SK-N-SH (cell line): Measurements from ENCODE around the gene ADAMTSL1. TPM values are rescaled to one million over a fixed set of nuclear protein-coding genes. Genes with fewer than 3 reads are reported as not detected.

Experiments used
- CTCF ChIA-PET: fragments of 300-600, 350-600 bp; formaldehyde crosslinking; extraction: SDS; loops from one replicate; lab custom pipeline; 2021; lab: Yijun Ruan, JAX
- POLR2A ChIA-PET: fragments of 350-600 bp; sonication (Branson Sonifier 250); formaldehyde crosslinking; extraction: SDS; loops from one replicate; lab custom pipeline; 2020; ENCODE audit warnings: antibody characterized with exemption, inconsistent platforms; lab: Yijun Ruan, JAX
- DNase-seq: peaks from one replicate; pipeline ENCODE4 v3.0.0; 2012
- H2AFZ ChIP-seq: fragments of 200-600 bp; sonication (generic); 2 replicates; pipeline ENCODE4 v1.8.1; 2016; ENCODE audit warnings: antibody characterized with exemption, mild to moderate bottlenecking, low read depth
- H3F3A ChIP-seq: fragments of 200-600 bp; sonication (generic); replicated peaks from 2 replicates; pipeline ENCODE3; 2016; ENCODE audit warnings: antibody characterized with exemption, mild to moderate bottlenecking; ENCODE audit not compliant: insufficient read depth
- H3K27ac ChIP-seq, 2 experiments: fragments of 200-500 bp in 1 of 2; fragments of 200-600 bp in 1 of 2; sonication (Bioruptor generic) in 1 of 2; sonication (generic), shearing (Covaris generic) in 1 of 2; 2 replicates each; pipeline versions ENCODE4 v1.5.1 to v1.6.1; 2014 to 2016; ENCODE audit warnings: low read depth in 2 of 2, inconsistent platforms in 1 of 2, low read length in 1 of 2, mild to moderate bottlenecking in 1 of 2, mixed read lengths in 1 of 2
- H3K27me3 ChIP-seq: fragments of 200-600 bp; sonication (generic), shearing (Covaris generic); 2 replicates; pipeline ENCODE4 v1.6.1; 2016; ENCODE audit warnings: mixed run types; ENCODE audit not compliant: insufficient read depth
- H3K36me3 ChIP-seq, 2 experiments: fragments of 200-500 bp in 1 of 2; fragments of 200-600 bp in 1 of 2; sonication (Bioruptor generic) in 1 of 2; sonication (generic) in 1 of 2; replicated peaks in 1 of 2; 2 replicates each; pipeline versions ENCODE3 to v1.5.1; 2014 to 2016; ENCODE audit warnings: low read length in 1 of 2, mild to moderate bottlenecking in 1 of 2; ENCODE audit not compliant: insufficient read depth in 2 of 2, control insufficient read depth in 1 of 2
- H3K4me1 ChIP-seq, 2 experiments: fragments of 200-500 bp in 1 of 2; fragments of 200-600 bp in 1 of 2; sonication (Bioruptor generic) in 1 of 2; sonication (generic), shearing (Covaris generic) in 1 of 2; 2 replicates each; pipeline versions ENCODE4 v1.5.1 to v1.6.1; 2014 to 2016; ENCODE audit warnings: low read depth in 1 of 2, low read length in 1 of 2, mixed run types in 1 of 2; ENCODE audit not compliant: insufficient read depth in 2 of 2, control insufficient read depth in 1 of 2
- H3K4me2 ChIP-seq: fragments of 200-600 bp; sonication (generic), shearing (Covaris generic); 2 replicates; pipeline ENCODE4 v1.6.1; 2017; ENCODE audit warnings: mixed run types
- H3K4me3 ChIP-seq, 2 experiments: fragments of 200-500 bp in 1 of 2; fragments of 200-600 bp in 1 of 2; sonication (Bioruptor generic) in 1 of 2; sonication (generic), shearing (Covaris generic) in 1 of 2; 2 replicates each; pipeline versions ENCODE4 v1.5.1 to v1.8.1; 2014 to 2016; ENCODE audit warnings: low read depth in 2 of 2, inconsistent platforms in 1 of 2, low read length in 1 of 2, mild to moderate bottlenecking in 1 of 2, mixed read lengths in 1 of 2, moderate library complexity in 1 of 2
- H3K79me2 ChIP-seq: fragments of 200-600 bp; sonication (generic); 2 replicates; pipeline ENCODE4 v1.8.1; 2017; ENCODE audit warnings: mild to moderate bottlenecking; ENCODE audit not compliant: insufficient read depth
- H3K9ac ChIP-seq: fragments of 200-600 bp; sonication (generic); 2 replicates; pipeline ENCODE4 v1.6.1; 2017; ENCODE audit warnings: mixed run types
- H3K9me2 ChIP-seq: fragments of 200-600 bp; sonication (generic); 2 replicates; pipeline ENCODE4 v1.6.1; 2017; ENCODE audit warnings: mixed run types
- H3K9me3 ChIP-seq: fragments of 200-600 bp; sonication (generic); 2 replicates; pipeline ENCODE4 v1.6.1; 2017; ENCODE audit warnings: mixed run types, mild to moderate bottlenecking, moderate library complexity
- H4K20me1 ChIP-seq: fragments of 200-600 bp; sonication (generic); 2 replicates; pipeline ENCODE4 v1.6.1; 2017; ENCODE audit warnings: mild to moderate bottlenecking, mixed run types; ENCODE audit not compliant: insufficient read depth
- CHD2 ChIP-seq: fragments of 150-350 bp; IDR thresholded peaks from 2 replicates; pipeline ENCODE4 v1.6.1; 2018; ENCODE audit warnings: low read length; ENCODE audit not compliant: partially characterized antibody
- ELF1 ChIP-seq: IDR thresholded peaks from 2 replicates; pipeline ENCODE4 v1.4.0; 2012
- EZH2phosphoT487 ChIP-seq: fragments of 200-600 bp; sonication (generic); IDR thresholded peaks from 2 replicates; pipeline ENCODE4 v1.6.1; 2017; ENCODE audit warnings: low read depth, mixed run types, mild to moderate bottlenecking, antibody characterized with exemption, moderate library complexity, borderline replicate concordance
- FOXJ3 ChIP-seq: sonication (generic); formaldehyde crosslinking; IDR thresholded peaks from 2 replicates; pipeline ENCODE4 v1.5.1; 2020; ENCODE audit warnings: mild to moderate bottlenecking, missing genetic modification reagents
- MEF2A ChIP-seq: IDR thresholded peaks from 2 replicates; pipeline ENCODE4 v1.4.0; 2012; ENCODE audit warnings: low read depth, borderline replicate concordance
- NFIC ChIP-seq: IDR thresholded peaks from 2 replicates; pipeline ENCODE4 v1.4.0; 2012; ENCODE audit warnings: borderline replicate concordance
- RAD21 ChIP-seq: IDR thresholded peaks from 2 replicates; pipeline ENCODE4 v1.6.1; 2012; ENCODE audit warnings: mild to moderate bottlenecking, low read length
- RXRA ChIP-seq: IDR thresholded peaks from 2 replicates; pipeline ENCODE4 v1.4.0; 2012; ENCODE audit warnings: low read depth, mild to moderate bottlenecking, borderline replicate concordance
- SIN3A ChIP-seq: IDR thresholded peaks from 2 replicates; pipeline ENCODE4 v1.6.1; 2012; ENCODE audit warnings: low read depth, mild to moderate bottlenecking, low read length, moderate library complexity, borderline replicate concordance
- YY1 ChIP-seq: IDR thresholded peaks from 2 replicates; pipeline ENCODE4 v1.4.0; 2012; ENCODE audit warnings: low read depth, mild to moderate bottlenecking
- WGBS: methylation state at CpG from one replicate; pipeline ENCODE4 v1.1.6; 2017; ENCODE audit warnings: low lambda C conversion rate; 5-methylcytosine and 5-hydroxymethylcytosine counted together
- polyA plus RNA-seq, 3 experiments: library from polyadenylated mRNA; depleted of rRNA; stranded (reverse); fragments of >200 nt; gene quantifications; 2 replicates each; pipeline ENCODE4 v1.2.3, GENCODE V29; 2012
- TF ChIP-seq, protein P1 (sequence below): IDR thresholded peaks from 2 replicates; pipeline ENCODE4 v1.4.0; 2012; ENCODE audit warnings: low read depth
- TF ChIP-seq, protein P2 (sequence below): fragments of 200-600 bp; sonication (generic); IDR thresholded peaks from 2 replicates; pipeline ENCODE4 v1.6.1; 2017; ENCODE audit warnings: antibody characterized with exemption, mild to moderate bottlenecking, moderate library complexity
- TF ChIP-seq, protein P3 (sequence below): IDR thresholded peaks from 2 replicates; pipeline ENCODE4; 2012
- TF ChIP-seq, protein P4 (sequence below): fragments of 150-350 bp; IDR thresholded peaks from 2 replicates; pipeline ENCODE4 v1.6.1; 2016; ENCODE audit warnings: mild to moderate bottlenecking, low read depth, low read length

Gene ADAMTSL1
- polyA plus RNA-seq, 1 of the 3 experiments (the other 2 are of a cell fraction) = 114 TPM

DNA sequence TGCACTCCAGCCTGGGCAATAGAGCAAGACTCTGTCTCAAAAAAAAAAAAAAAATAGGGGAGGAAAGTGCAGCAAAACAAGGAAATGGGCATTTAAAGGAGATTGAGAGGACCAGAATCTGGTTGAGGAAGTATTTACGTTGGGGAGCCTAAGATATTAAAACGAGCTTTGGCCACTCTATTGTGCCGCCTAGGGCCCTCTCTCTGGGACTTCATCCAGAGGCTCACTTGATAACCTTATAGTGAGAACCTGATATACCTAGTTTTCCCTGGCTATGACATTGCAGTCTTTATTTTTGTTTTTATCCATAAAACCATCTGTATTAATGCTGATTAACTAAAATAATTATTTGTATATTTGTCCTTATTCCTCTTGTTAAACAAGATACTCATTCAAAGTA lies 345.5 kb downstream of the ADAMTSL1 start:
- H3K9ac ChIP-seq = no peak overlapping the region
- no peak overlapping the region for H3K4me3 ChIP-seq
- H3K9me2 ChIP-seq = no peaks in the 10 kb centered on the region
- DNase-seq = no peak
- ChIA-PET CTCF (interaction anchor here (1.2 to 1.3 kb wide), 2 partner anchors 28 to 564 kb away, joined by 4 read pairs; no protein-coding TSS in a partner anchor), POLR2A (no interaction called here)
- no peaks in the 10 kb centered on the region for H3K9me3 ChIP-seq
- no peaks in the 10 kb centered on the region for H3K4me1 ChIP-seq
- H3F3A ChIP-seq = no peaks in the 10 kb centered on the region
- peaks cover 8% of the 10 kb centered on the region for H3K79me2 ChIP-seq
- no peak overlapping the region for H3K27ac ChIP-seq
- H2AFZ ChIP-seq = no peak overlapping the region
- no peaks in the 10 kb centered on the region for H4K20me1 ChIP-seq
- H3K27me3 ChIP-seq = no peaks in the 10 kb centered on the region
- no peak overlapping the region for H3K4me2 ChIP-seq
- peaks cover 2 to 32% of the 10 kb centered on the region in 2 experiments for H3K36me3 ChIP-seq
- no peak for TF ChIP-seq YY1
- TF ChIP-seq RAD21 = no peak
- TF ChIP-seq FOXJ3 (CRISPR knock-in tag) = no peak
- no peak for TF ChIP-seq SIN3A
- no peak for TF ChIP-seq RXRA
- no peak for TF ChIP-seq NFIC
- no peak for TF ChIP-seq EZH2phosphoT487
- TF ChIP-seq, protein P1, sequence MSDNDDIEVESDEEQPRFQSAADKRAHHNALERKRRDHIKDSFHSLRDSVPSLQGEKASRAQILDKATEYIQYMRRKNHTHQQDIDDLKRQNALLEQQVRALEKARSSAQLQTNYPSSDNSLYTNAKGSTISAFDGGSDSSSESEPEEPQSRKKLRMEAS = no peak
- TF ChIP-seq ELF1 = no peak
- TF ChIP-seq MEF2A = no peak
- no peak for TF ChIP-seq CHD2
- TF ChIP-seq, protein P2, sequence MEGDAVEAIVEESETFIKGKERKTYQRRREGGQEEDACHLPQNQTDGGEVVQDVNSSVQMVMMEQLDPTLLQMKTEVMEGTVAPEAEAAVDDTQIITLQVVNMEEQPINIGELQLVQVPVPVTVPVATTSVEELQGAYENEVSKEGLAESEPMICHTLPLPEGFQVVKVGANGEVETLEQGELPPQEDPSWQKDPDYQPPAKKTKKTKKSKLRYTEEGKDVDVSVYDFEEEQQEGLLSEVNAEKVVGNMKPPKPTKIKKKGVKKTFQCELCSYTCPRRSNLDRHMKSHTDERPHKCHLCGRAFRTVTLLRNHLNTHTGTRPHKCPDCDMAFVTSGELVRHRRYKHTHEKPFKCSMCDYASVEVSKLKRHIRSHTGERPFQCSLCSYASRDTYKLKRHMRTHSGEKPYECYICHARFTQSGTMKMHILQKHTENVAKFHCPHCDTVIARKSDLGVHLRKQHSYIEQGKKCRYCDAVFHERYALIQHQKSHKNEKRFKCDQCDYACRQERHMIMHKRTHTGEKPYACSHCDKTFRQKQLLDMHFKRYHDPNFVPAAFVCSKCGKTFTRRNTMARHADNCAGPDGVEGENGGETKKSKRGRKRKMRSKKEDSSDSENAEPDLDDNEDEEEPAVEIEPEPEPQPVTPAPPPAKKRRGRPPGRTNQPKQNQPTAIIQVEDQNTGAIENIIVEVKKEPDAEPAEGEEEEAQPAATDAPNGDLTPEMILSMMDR = no peak
- TF ChIP-seq, protein P3, sequence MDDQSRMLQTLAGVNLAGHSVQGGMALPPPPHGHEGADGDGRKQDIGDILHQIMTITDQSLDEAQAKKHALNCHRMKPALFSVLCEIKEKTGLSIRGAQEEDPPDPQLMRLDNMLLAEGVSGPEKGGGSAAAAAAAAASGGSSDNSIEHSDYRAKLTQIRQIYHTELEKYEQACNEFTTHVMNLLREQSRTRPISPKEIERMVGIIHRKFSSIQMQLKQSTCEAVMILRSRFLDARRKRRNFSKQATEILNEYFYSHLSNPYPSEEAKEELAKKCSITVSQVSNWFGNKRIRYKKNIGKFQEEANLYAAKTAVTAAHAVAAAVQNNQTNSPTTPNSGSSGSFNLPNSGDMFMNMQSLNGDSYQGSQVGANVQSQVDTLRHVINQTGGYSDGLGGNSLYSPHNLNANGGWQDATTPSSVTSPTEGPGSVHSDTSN = no peak
- TF ChIP-seq, protein P4, sequence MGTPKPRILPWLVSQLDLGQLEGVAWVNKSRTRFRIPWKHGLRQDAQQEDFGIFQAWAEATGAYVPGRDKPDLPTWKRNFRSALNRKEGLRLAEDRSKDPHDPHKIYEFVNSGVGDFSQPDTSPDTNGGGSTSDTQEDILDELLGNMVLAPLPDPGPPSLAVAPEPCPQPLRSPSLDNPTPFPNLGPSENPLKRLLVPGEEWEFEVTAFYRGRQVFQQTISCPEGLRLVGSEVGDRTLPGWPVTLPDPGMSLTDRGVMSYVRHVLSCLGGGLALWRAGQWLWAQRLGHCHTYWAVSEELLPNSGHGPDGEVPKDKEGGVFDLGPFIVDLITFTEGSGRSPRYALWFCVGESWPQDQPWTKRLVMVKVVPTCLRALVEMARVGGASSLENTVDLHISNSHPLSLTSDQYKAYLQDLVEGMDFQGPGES = no peak
- 80% methylated on average over 3 of the region's 3 CpGs for WGBS
